Keratinocyte (primary cell): ENCODE data around the gene ZBED6.

Experiments
- CTCF ChIP-seq, 3 experiments: IDR thresholded peaks in 1 of 3; conservative IDR thresholded peaks in 1 of 3; optimal IDR thresholded peaks in 1 of 3; 2 replicates in 2 of 3; 3 replicates in 1 of 3; pipeline versions ENCODE3 to v1.5.1; 2011; ENCODE audit warnings: low read length in 3 of 3, mild to moderate bottlenecking in 3 of 3, moderate library complexity in 2 of 3, control low read depth in 1 of 3, inconsistent platforms in 1 of 3; ENCODE audit not compliant: insufficient read depth in 2 of 3; ENCODE audit errors: extremely low read depth in 1 of 3
- EZH2 ChIP-seq: IDR thresholded peaks from one replicate; pipeline ENCODE4 v1.6.1; 2012; ENCODE audit warnings: inconsistent platforms, mild to moderate bottlenecking, low read length, moderate library complexity

DNA sequence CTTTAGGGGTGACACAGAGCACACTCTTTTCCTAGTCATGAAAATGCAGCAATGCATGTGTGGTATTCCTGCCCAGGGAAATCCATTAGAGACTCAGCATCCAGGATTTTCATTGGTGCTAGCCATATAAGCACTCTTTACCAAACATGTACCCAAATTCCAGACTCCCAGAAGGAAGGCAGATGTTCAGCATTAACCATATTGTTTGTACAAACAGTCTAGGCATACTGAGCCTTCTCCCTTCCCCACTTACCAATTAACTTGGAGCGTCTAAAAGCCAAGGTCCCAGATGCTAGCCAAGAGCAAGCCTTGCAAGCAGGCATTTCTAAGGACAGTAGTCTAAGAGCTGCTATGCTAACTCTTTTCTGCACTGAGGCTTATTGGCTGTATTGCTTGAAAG lies 27.9 kb downstream of the ZBED6 start:
- TF ChIP-seq EZH2 (no peak), CTCF (optimal IDR thresholded peaks at IDR 0.05 in 1 of 3, IDR thresholded peaks at IDR 0.05 in 1 of 3, conservative IDR thresholded peaks at IDR 0.05 in 1 of 3; ENCODE audit: extremely low read depth in 1 of 3, insufficient read depth in 2 of 3, low read length in 3 of 3) (no peak)
